OCI-M2 (cell line): ENCODE data around the gene ATF2.

Source experiments
- DNase-seq: peaks from one replicate; lab custom pipeline; 2025; ENCODE audit not compliant: unreplicated experiment; lab: John Stamatoyannopoulos, UW

Gene ATF2

GRCh38 chr2:175027755-175028154 is 140.2 kb downstream of the ATF2 start:
- DNase-seq: no peak

DNA sequence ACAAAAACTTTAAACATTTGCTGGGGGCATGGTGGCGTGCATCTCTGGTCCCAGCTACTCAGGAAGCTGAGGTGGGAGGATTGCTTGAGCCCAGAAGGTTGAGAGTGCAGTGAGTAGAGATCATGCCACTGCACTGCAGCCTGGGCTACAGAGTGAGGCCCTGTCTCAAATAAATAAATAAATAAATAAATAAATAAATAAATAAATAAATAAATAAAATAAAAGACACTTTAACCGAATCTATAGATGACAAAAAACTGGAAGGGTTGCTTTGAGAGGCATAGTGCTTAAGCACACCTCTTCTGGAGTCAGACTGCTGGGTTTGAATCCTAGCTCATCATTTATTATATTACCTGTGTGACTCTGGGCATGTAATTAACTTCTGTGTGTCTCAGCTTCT is 141.6 kb downstream of the ATF2 start:
- DNase-seq: no peak

- DNase-seq: no peak
Observed at GRCh38 chr2:175025946-175026345, 142.1 kb downstream of the ATF2 start.

DNA sequence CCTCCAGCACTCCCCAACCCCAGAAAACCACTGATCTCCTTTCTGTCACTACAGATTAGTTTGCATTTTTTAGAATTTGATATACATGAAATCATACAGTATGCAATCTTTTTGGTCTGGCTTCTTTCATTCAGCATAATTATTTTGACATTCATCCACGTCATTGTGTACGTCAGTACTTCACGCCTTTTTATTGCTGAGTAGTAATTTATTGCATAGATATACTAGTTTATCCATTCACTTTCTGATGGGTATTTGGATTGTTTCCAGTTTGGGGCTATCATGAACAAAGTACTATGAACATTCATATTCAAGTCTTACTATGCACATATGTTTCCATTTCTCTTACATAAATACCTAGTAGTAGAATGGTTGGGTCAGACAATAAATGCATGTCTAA is 142.8 kb downstream of the ATF2 start:
- no peak for DNase-seq

GRCh38 chr2:175022923-175023322 is 145.1 kb downstream of the ATF2 start:
- DNase-seq: no peak
